Keratinocyte (primary cell): ENCODE data around the gene PGAP3. TPM values are rescaled to one million over a fixed set of nuclear protein-coding genes. Genes with fewer than 3 reads are reported as not detected.

Source experiments
- DNase-seq: peaks from one replicate; pipeline ENCODE4 v3.0.0-alpha.2; 2011; ENCODE audit warnings: low read depth, missing footprints, low spot score
- FAIRE-seq: peaks from 2 replicates; lab custom pipeline; 2011; peaks lifted over from hg19 to GRCh38; lab: Jason Lieb, UNC
- H2AFZ ChIP-seq: 2 replicates; pipeline ENCODE4 v1.6.0; 2012; ENCODE audit warnings: low read length, control low read depth, inconsistent platforms; ENCODE audit not compliant: control insufficient read depth
- H3K27ac ChIP-seq: 2 replicates; pipeline ENCODE4 v1.5.1; 2011; ENCODE audit warnings: low read length; ENCODE audit not compliant: control insufficient read depth, insufficient read depth
- H3K27me3 ChIP-seq: 3 replicates; pipeline ENCODE4 v1.6.0; 2011; ENCODE audit warnings: low read length; ENCODE audit not compliant: control insufficient read depth, insufficient read depth; ENCODE audit errors: extremely low read depth
- H3K36me3 ChIP-seq, 2 experiments: 2 replicates in 1 of 2; 3 replicates in 1 of 2; pipeline ENCODE4 v1.5.1; 2011; ENCODE audit warnings: low read length in 2 of 2, mild to moderate bottlenecking in 1 of 2; ENCODE audit not compliant: control insufficient read depth in 2 of 2, insufficient read depth in 2 of 2; ENCODE audit errors: extremely low read depth in 1 of 2
- H3K4me1 ChIP-seq: 3 replicates; pipeline ENCODE4 v1.5.1; 2011; ENCODE audit warnings: low read length; ENCODE audit not compliant: control insufficient read depth, insufficient read depth; ENCODE audit errors: extremely low read depth
- H3K4me2 ChIP-seq: 3 replicates; pipeline ENCODE4 v1.6.0; 2011; ENCODE audit warnings: low read depth, low read length; ENCODE audit not compliant: control insufficient read depth, insufficient read depth; ENCODE audit errors: extremely low read depth
- H3K4me3 ChIP-seq, 3 experiments: fragments of 200-600 bp in 1 of 3; sonication (generic) in 1 of 3; 2 replicates in 2 of 3; 3 replicates in 1 of 3; pipeline ENCODE4 v1.5.1; 2011 to 2016; ENCODE audit warnings: low read length in 3 of 3, mild to moderate bottlenecking in 3 of 3, control low read depth in 2 of 3, inconsistent platforms in 1 of 3, low read depth in 1 of 3, mixed read lengths in 1 of 3, mixed run types in 1 of 3, moderate library complexity in 1 of 3; ENCODE audit not compliant: control insufficient read depth in 2 of 3, insufficient read depth in 2 of 3; ENCODE audit errors: extremely low read depth in 1 of 3
- H3K79me2 ChIP-seq: 2 replicates; pipeline ENCODE4 v1.6.0; 2012; ENCODE audit warnings: low read length; ENCODE audit not compliant: control insufficient read depth, insufficient read depth
- H3K9ac ChIP-seq: 3 replicates; pipeline ENCODE4 v1.6.0; 2011; ENCODE audit warnings: low read length; ENCODE audit not compliant: control insufficient read depth, insufficient read depth; ENCODE audit errors: extremely low read depth
- H3K9me1 ChIP-seq: 3 replicates; pipeline ENCODE4 v1.6.0; 2011; ENCODE audit warnings: low read length; ENCODE audit not compliant: control insufficient read depth, insufficient read depth; ENCODE audit errors: extremely low read depth
- H3K9me3 ChIP-seq: 2 replicates; pipeline ENCODE4 v1.5.1; 2012; ENCODE audit warnings: low read depth, low read length; ENCODE audit not compliant: control insufficient read depth
- H4K20me1 ChIP-seq: 3 replicates; pipeline ENCODE4 v1.6.0; 2011; ENCODE audit warnings: low read length; ENCODE audit not compliant: control insufficient read depth, insufficient read depth; ENCODE audit errors: extremely low read depth
- CTCF ChIP-seq, 3 experiments: IDR thresholded peaks in 1 of 3; conservative IDR thresholded peaks in 1 of 3; optimal IDR thresholded peaks in 1 of 3; 2 replicates in 2 of 3; 3 replicates in 1 of 3; pipeline versions ENCODE3 to v1.5.1; 2011; ENCODE audit warnings: low read length in 3 of 3, mild to moderate bottlenecking in 3 of 3, moderate library complexity in 2 of 3, control low read depth in 1 of 3, inconsistent platforms in 1 of 3; ENCODE audit not compliant: insufficient read depth in 2 of 3; ENCODE audit errors: extremely low read depth in 1 of 3
- EZH2 ChIP-seq: IDR thresholded peaks from one replicate; pipeline ENCODE4 v1.6.1; 2012; ENCODE audit warnings: inconsistent platforms, mild to moderate bottlenecking, low read length, moderate library complexity
- dilution Hi-C: fragments of 300-500 bp; cut with MboI; formaldehyde crosslinking; loops from one replicate; pipeline ENCODE4 v1.7.0; 2020; ENCODE audit warnings: low sequenced_read_pairs; ENCODE audit not compliant: extremely low pct_ligation_motif_present
- polyA plus RNA-seq, 5 experiments: library from polyadenylated mRNA; depleted of rRNA in 3 of 5; stranded (reverse) in 3 of 5; stranded (forward) in 1 of 5; unstranded in 1 of 5; fragments of >200 nt; gene quantifications; 1 replicate in 1 of 5; 2 replicates in 3 of 5; 3 replicates in 1 of 5; pipeline versions ENCODE4 v1.2.1 to v1.2.3, GENCODE V29; 2011 to 2012; ENCODE audit warnings: missing spikeins in 2 of 5, low read depth in 1 of 5, low replicate concordance in 1 of 5

PGAP3 gene
- polyA plus RNA-seq, 1 donor (not counting 4 experiments of a cell fraction or from before 2014, with no cell fraction given) = 5.6 TPM

GRCh38 chr17:39706921-39707337, 19.1 kb upstream of the PGAP3 start:
- no peak overlapping the region for H2AFZ ChIP-seq
- H3K27ac ChIP-seq = no peak overlapping the region
- H3K4me1 ChIP-seq = peaks cover 25% of the 10 kb centered on the region
- no peak for TF ChIP-seq CTCF (optimal IDR thresholded peaks at IDR 0.05 in 1 of 3, IDR thresholded peaks at IDR 0.05 in 1 of 3, conservative IDR thresholded peaks at IDR 0.05 in 1 of 3; ENCODE audit: extremely low read depth in 1 of 3, insufficient read depth in 2 of 3, low read length in 3 of 3)
- no peak for TF ChIP-seq EZH2
- no peak overlapping the region for H3K4me2 ChIP-seq
- H3K36me3 ChIP-seq = peaks cover 5 to 34% of the 10 kb centered on the region in 2 experiments
- dilution Hi-C loops = no loop called here
- DNase-seq (no peak), FAIRE-seq (no peak)
- H3K79me2 ChIP-seq = peaks cover 13% of the 10 kb centered on the region
- no peak overlapping the region for H3K9ac ChIP-seq
- H3K4me3 ChIP-seq = no peak overlapping the region
- no peaks in the 10 kb centered on the region for H3K27me3 ChIP-seq
- H3K9me1 ChIP-seq = peaks cover 4% of the 10 kb centered on the region
- no peaks in the 10 kb centered on the region for H3K9me3 ChIP-seq
- H4K20me1 ChIP-seq = no peaks in the 10 kb centered on the region

- H3K27ac ChIP-seq = no peak overlapping the region
- peaks cover 17% of the 10 kb centered on the region for H3K79me2 ChIP-seq
- peaks cover under 1 to 29% of the 10 kb centered on the region in 2 experiments for H3K36me3 ChIP-seq
- dilution Hi-C loops = no loop called here
- FAIRE-seq (no peak), DNase-seq (no peak)
- no peaks in the 10 kb centered on the region for H3K9me3 ChIP-seq
- no peak overlapping the region for H2AFZ ChIP-seq
- H4K20me1 ChIP-seq = no peaks in the 10 kb centered on the region
- H3K4me3 ChIP-seq = no peak overlapping the region
- peaks cover 4% of the 10 kb centered on the region for H3K9me1 ChIP-seq
- peaks cover 29% of the 10 kb centered on the region for H3K4me1 ChIP-seq
- peak overlapping the region; percentile 39 for H3K9ac ChIP-seq
- H3K4me2 ChIP-seq = peak overlapping the region; percentile 68
- TF ChIP-seq CTCF (optimal IDR thresholded peaks at IDR 0.05 in 1 of 3, IDR thresholded peaks at IDR 0.05 in 1 of 3, conservative IDR thresholded peaks at IDR 0.05 in 1 of 3; ENCODE audit: extremely low read depth in 1 of 3, insufficient read depth in 2 of 3, low read length in 3 of 3) (no peak), EZH2 (no peak)
- no peaks in the 10 kb centered on the region for H3K27me3 ChIP-seq
Observed at GRCh38 chr17:39706383-39706782, 18.5 kb upstream of the PGAP3 start.
